HCT116 (cell line): ENCODE data around the gene HERC6. TPM values are rescaled to one million over a fixed set of nuclear protein-coding genes. Genes with fewer than 3 reads are reported as not detected.

Experiments used
- ATAC-seq: fragments of 200-7000 bp; cut with Tn5 transposase; 2 replicates; pipeline ENCODE4 v1.9.1; 2020; ENCODE audit warnings: mild to moderate bottlenecking, moderate library complexity
- BruUV-seq: library from RNA; stranded (reverse); fragments of 400-500 nt; replicated peaks from 2 replicates; lab custom pipeline; 2021; lab: Mats Ljungman, UMichigan
- CTCF ChIA-PET: fragments of 300-600 bp; sonication (Branson Sonifier 250); formaldehyde crosslinking; loops from one replicate; lab custom pipeline; 2021; ENCODE audit warnings: antibody characterized with exemption; lab: Charles Lee
- POLR2A ChIA-PET: fragments of 300-600, 350-600 bp; sonication (Branson Sonifier 250); formaldehyde crosslinking; loops from one replicate; lab custom pipeline; 2021; ENCODE audit warnings: antibody characterized with exemption; lab: Charles Lee
- RAD21 ChIA-PET, 2 experiments: fragments of 300-600 bp; sonication (Branson Sonifier 250); formaldehyde crosslinking; loops; one replicate each; lab custom pipeline; 2023; ENCODE audit warnings: low total read pairs in 2 of 2; ENCODE audit not compliant: uncharacterized antibody in 2 of 2, unreplicated experiment in 2 of 2, low non-redundant PET in 1 of 2; lab: Charles Lee
- DNase-seq: peaks from one replicate; pipeline ENCODE4 v3.0.0-alpha.2; 2010; ENCODE audit warnings: low read depth, low spot score
- H2AFZ ChIP-seq: fragments of 200-600 bp; shearing (Covaris generic), sonication (generic); 2 replicates; pipeline ENCODE4 v1.6.1; 2017; ENCODE audit warnings: low read depth, mixed run types, mixed read lengths, antibody characterized with exemption, low read length; ENCODE audit not compliant: poor library complexity, severe bottlenecking
- H3K27ac ChIP-seq: 2 replicates; pipeline ENCODE4 v1.5.1; 2012; ENCODE audit warnings: low read depth, low read length
- H3K27me3 ChIP-seq: fragments of 200-600 bp; sonication (generic); 2 replicates; pipeline ENCODE4 v1.6.1; 2016; ENCODE audit warnings: mixed run types, low read length, mixed read lengths; ENCODE audit not compliant: insufficient read depth
- H3K36me3 ChIP-seq, 2 experiments: fragments of 200-500 bp in 1 of 2; fragments of 200-600 bp in 1 of 2; sonication (Bioruptor generic) in 1 of 2; sonication (generic) in 1 of 2; 2 replicates each; pipeline versions ENCODE4 v1.5.1 to v1.6.1; 2014 to 2016; ENCODE audit warnings: low read length in 2 of 2, inconsistent platforms in 1 of 2, mixed read lengths in 1 of 2, mixed run types in 1 of 2; ENCODE audit not compliant: insufficient read depth in 2 of 2, control insufficient read depth in 1 of 2
- H3K4me1 ChIP-seq, 2 experiments: fragments of 200-600 bp in 1 of 2; sonication (generic) in 1 of 2; 2 replicates each; pipeline versions ENCODE4 v1.5.1 to v1.6.1; 2012 to 2017; ENCODE audit warnings: low read length in 2 of 2, inconsistent platforms in 1 of 2, mild to moderate bottlenecking in 1 of 2, mixed read lengths in 1 of 2, mixed run types in 1 of 2, moderate library complexity in 1 of 2; ENCODE audit not compliant: insufficient read depth in 2 of 2, control insufficient read depth in 1 of 2
- H3K4me2 ChIP-seq: fragments of 200-600 bp; sonication (generic); 2 replicates; pipeline ENCODE4 v1.6.1; 2017; ENCODE audit warnings: mixed run types, low read length, mixed read lengths
- H3K4me3 ChIP-seq, 2 experiments: fragments of 200-600 bp in 1 of 2; sonication (generic) in 1 of 2; replicated peaks in 1 of 2; 2 replicates each; pipeline ENCODE4 v1.5.1; 2011 to 2016; ENCODE audit warnings: low read length in 2 of 2, control low read depth in 1 of 2, low read depth in 1 of 2, mild to moderate bottlenecking in 1 of 2, mixed read lengths in 1 of 2, mixed run types in 1 of 2
- H3K79me2 ChIP-seq: fragments of 200-600 bp; sonication (generic); 2 replicates; pipeline ENCODE4 v1.6.1; 2017; ENCODE audit warnings: mild to moderate bottlenecking, mixed run types, low read length, moderate library complexity, mixed read lengths; ENCODE audit not compliant: insufficient read depth
- H3K9ac ChIP-seq: fragments of 200-600 bp; sonication (generic); 2 replicates; pipeline ENCODE4 v1.6.1; 2016; ENCODE audit warnings: low read length, mixed read lengths
- H3K9me2 ChIP-seq: fragments of 200-600 bp; sonication (generic), shearing (Covaris generic); 2 replicates; pipeline ENCODE4 v1.6.1; 2017; ENCODE audit warnings: mixed run types, mild to moderate bottlenecking, moderate library complexity; ENCODE audit not compliant: insufficient read depth
- H3K9me3 ChIP-seq, 2 experiments: fragments of 200-500 bp in 1 of 2; fragments of 200-600 bp in 1 of 2; sonication (Bioruptor generic) in 1 of 2; sonication (generic) in 1 of 2; 2 replicates each; pipeline ENCODE4 v1.6.1; 2014 to 2017; ENCODE audit warnings: low read length in 2 of 2, mixed read lengths in 2 of 2, inconsistent platforms in 1 of 2, low read depth in 1 of 2, mild to moderate bottlenecking in 1 of 2, mixed run types in 1 of 2, moderate library complexity in 1 of 2; ENCODE audit not compliant: control insufficient read depth in 1 of 2, insufficient read depth in 1 of 2
- H4K20me1 ChIP-seq: fragments of 200-600 bp; sonication (generic), shearing (Covaris generic); 2 replicates; pipeline ENCODE4 v1.6.1; 2017; ENCODE audit warnings: mixed run types, mild to moderate bottlenecking, moderate library complexity; ENCODE audit not compliant: insufficient read depth
- CBX3 ChIP-seq: IDR thresholded peaks from 2 replicates; pipeline ENCODE4 v1.6.1; 2012; ENCODE audit warnings: low read depth
- CEBPB ChIP-seq: IDR thresholded peaks from 2 replicates; pipeline ENCODE4 v1.6.1; 2012; ENCODE audit warnings: low read depth
- EGR1 ChIP-seq: IDR thresholded peaks from 2 replicates; pipeline ENCODE4 v1.6.1; 2012; ENCODE audit warnings: low read depth
- ELF1 ChIP-seq: IDR thresholded peaks from 2 replicates; pipeline ENCODE4 v1.6.1; 2012; ENCODE audit warnings: low read depth, borderline replicate concordance
- EZH2 ChIP-seq: fragments of 200-600 bp; sonication (generic); IDR thresholded peaks from 2 replicates; pipeline ENCODE4 v1.6.1; 2017; ENCODE audit warnings: antibody characterized with exemption, mixed run types
- EZH2phosphoT487 ChIP-seq: fragments of 200-600 bp; IDR thresholded peaks from 2 replicates; pipeline ENCODE4 v1.6.1; 2018; ENCODE audit warnings: antibody characterized with exemption, borderline replicate concordance
- FOSL1 ChIP-seq: IDR thresholded peaks from 2 replicates; pipeline ENCODE4 v1.6.1; 2012; ENCODE audit warnings: low read depth
- JUND ChIP-seq: IDR thresholded peaks from 2 replicates; pipeline ENCODE4 v1.6.1; 2012
- POLR2A ChIP-seq: IDR thresholded peaks from 2 replicates; pipeline ENCODE4 v1.7.0; 2011; ENCODE audit warnings: borderline replicate concordance; ENCODE audit not compliant: insufficient read depth, insufficient read length; ENCODE audit errors: extremely low read depth
- RAD21 ChIP-seq: IDR thresholded peaks from 2 replicates; pipeline ENCODE4 v1.6.1; 2012; ENCODE audit warnings: low read depth, mild to moderate bottlenecking
- SIN3A ChIP-seq: IDR thresholded peaks from 2 replicates; pipeline ENCODE4 v1.6.1; 2012; ENCODE audit warnings: low read depth
- SP1 ChIP-seq: IDR thresholded peaks from 2 replicates; pipeline ENCODE4 v1.6.1; 2012; ENCODE audit warnings: low read depth
- SRF ChIP-seq: IDR thresholded peaks from 2 replicates; pipeline ENCODE4 v1.6.1; 2012; ENCODE audit warnings: low read depth
- TCF7L2 ChIP-seq: IDR thresholded peaks from 2 replicates; pipeline ENCODE4 v1.7.0; 2011; ENCODE audit warnings: borderline replicate concordance, inconsistent platforms; ENCODE audit not compliant: insufficient read depth, insufficient read length; ENCODE audit errors: extremely low read depth
- YY1 ChIP-seq: IDR thresholded peaks from 2 replicates; pipeline ENCODE4 v1.6.1; 2011; ENCODE audit warnings: low read length, low read depth, moderate library complexity, mild to moderate bottlenecking; ENCODE audit not compliant: insufficient replicate concordance; ENCODE audit errors: extremely low read depth
- ZNF274 ChIP-seq: fragments of 200-500 bp; sonication (Bioruptor generic); IDR thresholded peaks from 2 replicates; pipeline ENCODE4 v1.6.1; 2014; ENCODE audit warnings: mild to moderate bottlenecking, low read depth, low read length, inconsistent platforms
- intact Hi-C: fragments of 100-400 bp; cut with micrococcal nuclease; formaldehyde crosslinking; loops from 2 replicates; pipeline ENCODE4 v1.10.0; 2022
- total RNA-seq: library from RNA; stranded (reverse); gene quantifications from one replicate; pipeline ENCODE4 v1.2.1, GENCODE V29; 2021; ENCODE audit not compliant: unreplicated experiment
- TF ChIP-seq, protein P1 (sequence below): IDR thresholded peaks from 2 replicates; pipeline ENCODE4 v1.6.1; 2012; ENCODE audit warnings: low read depth
- TF ChIP-seq, protein P2 (sequence below): IDR thresholded peaks from 2 replicates; pipeline ENCODE4 v1.6.1; 2012
- TF ChIP-seq, protein P3 (sequence below): IDR thresholded peaks from 2 replicates; pipeline ENCODE4 v1.6.1; 2012
- TF ChIP-seq, protein P4 (sequence below), 3 experiments: fragments of 200-600 bp in 1 of 3; sonication (generic) in 1 of 3; IDR thresholded peaks in 2 of 3; conservative IDR thresholded peaks in 1 of 3; 2 replicates each; pipeline ENCODE4 v1.5.1; 2012 to 2017; ENCODE audit warnings: low read depth in 2 of 3, low read length in 2 of 3, antibody characterized with exemption in 1 of 3, borderline replicate concordance in 1 of 3, control low read depth in 1 of 3, mild to moderate bottlenecking in 1 of 3, mixed read lengths in 1 of 3, mixed run types in 1 of 3, moderate library complexity in 1 of 3; ENCODE audit not compliant: insufficient read depth in 1 of 3

The HERC6 gene
- total RNA-seq, 1 experiment from 2014 or later, result 4.9 TPM

DNA sequence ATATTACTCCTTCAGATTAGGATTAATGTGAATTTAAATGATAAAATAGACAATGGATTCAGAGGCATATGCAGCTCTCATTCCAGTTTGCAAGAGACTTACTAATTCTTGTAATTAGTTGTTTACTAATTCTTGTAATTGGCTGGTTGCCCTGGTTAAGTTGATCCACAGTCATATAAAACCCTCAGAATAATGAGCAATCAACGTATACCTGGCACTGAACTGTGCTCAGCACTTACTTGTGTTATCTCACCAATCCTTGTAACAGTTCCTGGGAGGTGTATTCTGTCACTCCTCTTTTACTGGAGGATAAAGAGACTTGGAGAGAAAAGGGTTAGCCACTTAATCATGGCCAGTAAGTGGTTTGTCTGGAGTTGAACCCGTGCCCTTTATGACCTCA lies 88.7 kb downstream of the HERC6 start:
- H3K27ac ChIP-seq, result no peak overlapping the region
- ChIA-PET POLR2A (no interaction called here), RAD21 (no interaction called here), CTCF (no interaction called here)
- H3K79me2 ChIP-seq, result no peaks in the 10 kb centered on the region
- H3K9ac ChIP-seq, result no peak overlapping the region
- BruUV-seq, result no TSS peak
- intact Hi-C loops, result no loop called here
- no peaks in the 10 kb centered on the region; a peak in 1 of 4 replicates for H3K36me3 ChIP-seq
- ATAC-seq (no peak), DNase-seq (no peak)
- H3K4me1 ChIP-seq, result no peaks in the 10 kb centered on the region
- H2AFZ ChIP-seq, result no peak overlapping the region
- TF ChIP-seq, protein P1, sequence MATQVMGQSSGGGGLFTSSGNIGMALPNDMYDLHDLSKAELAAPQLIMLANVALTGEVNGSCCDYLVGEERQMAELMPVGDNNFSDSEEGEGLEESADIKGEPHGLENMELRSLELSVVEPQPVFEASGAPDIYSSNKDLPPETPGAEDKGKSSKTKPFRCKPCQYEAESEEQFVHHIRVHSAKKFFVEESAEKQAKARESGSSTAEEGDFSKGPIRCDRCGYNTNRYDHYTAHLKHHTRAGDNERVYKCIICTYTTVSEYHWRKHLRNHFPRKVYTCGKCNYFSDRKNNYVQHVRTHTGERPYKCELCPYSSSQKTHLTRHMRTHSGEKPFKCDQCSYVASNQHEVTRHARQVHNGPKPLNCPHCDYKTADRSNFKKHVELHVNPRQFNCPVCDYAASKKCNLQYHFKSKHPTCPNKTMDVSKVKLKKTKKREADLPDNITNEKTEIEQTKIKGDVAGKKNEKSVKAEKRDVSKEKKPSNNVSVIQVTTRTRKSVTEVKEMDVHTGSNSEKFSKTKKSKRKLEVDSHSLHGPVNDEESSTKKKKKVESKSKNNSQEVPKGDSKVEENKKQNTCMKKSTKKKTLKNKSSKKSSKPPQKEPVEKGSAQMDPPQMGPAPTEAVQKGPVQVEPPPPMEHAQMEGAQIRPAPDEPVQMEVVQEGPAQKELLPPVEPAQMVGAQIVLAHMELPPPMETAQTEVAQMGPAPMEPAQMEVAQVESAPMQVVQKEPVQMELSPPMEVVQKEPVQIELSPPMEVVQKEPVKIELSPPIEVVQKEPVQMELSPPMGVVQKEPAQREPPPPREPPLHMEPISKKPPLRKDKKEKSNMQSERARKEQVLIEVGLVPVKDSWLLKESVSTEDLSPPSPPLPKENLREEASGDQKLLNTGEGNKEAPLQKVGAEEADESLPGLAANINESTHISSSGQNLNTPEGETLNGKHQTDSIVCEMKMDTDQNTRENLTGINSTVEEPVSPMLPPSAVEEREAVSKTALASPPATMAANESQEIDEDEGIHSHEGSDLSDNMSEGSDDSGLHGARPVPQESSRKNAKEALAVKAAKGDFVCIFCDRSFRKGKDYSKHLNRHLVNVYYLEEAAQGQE, result no peak
- TF ChIP-seq FOSL1 (no peak), EZH2 (no peak), POLR2A (no peak), CEBPB (no peak), ELF1 (no peak), EZH2phosphoT487 (no peak), YY1 (no peak), SP1 (no peak), SRF (no peak), RAD21 (no peak), CBX3 (no peak), EGR1 (no peak), JUND (no peak), ZNF274 (no peak), SIN3A (no peak), TCF7L2 (no peak)
- TF ChIP-seq, protein P2, sequence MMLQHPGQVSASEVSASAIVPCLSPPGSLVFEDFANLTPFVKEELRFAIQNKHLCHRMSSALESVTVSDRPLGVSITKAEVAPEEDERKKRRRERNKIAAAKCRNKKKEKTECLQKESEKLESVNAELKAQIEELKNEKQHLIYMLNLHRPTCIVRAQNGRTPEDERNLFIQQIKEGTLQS, result no peak
- TF ChIP-seq, protein P3, sequence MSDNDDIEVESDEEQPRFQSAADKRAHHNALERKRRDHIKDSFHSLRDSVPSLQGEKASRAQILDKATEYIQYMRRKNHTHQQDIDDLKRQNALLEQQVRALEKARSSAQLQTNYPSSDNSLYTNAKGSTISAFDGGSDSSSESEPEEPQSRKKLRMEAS, result no peak
- TF ChIP-seq, protein P4, sequence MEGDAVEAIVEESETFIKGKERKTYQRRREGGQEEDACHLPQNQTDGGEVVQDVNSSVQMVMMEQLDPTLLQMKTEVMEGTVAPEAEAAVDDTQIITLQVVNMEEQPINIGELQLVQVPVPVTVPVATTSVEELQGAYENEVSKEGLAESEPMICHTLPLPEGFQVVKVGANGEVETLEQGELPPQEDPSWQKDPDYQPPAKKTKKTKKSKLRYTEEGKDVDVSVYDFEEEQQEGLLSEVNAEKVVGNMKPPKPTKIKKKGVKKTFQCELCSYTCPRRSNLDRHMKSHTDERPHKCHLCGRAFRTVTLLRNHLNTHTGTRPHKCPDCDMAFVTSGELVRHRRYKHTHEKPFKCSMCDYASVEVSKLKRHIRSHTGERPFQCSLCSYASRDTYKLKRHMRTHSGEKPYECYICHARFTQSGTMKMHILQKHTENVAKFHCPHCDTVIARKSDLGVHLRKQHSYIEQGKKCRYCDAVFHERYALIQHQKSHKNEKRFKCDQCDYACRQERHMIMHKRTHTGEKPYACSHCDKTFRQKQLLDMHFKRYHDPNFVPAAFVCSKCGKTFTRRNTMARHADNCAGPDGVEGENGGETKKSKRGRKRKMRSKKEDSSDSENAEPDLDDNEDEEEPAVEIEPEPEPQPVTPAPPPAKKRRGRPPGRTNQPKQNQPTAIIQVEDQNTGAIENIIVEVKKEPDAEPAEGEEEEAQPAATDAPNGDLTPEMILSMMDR (IDR thresholded peaks at IDR 0.05 in 2 of 3, conservative IDR thresholded peaks at IDR 0.05 in 1 of 3; ENCODE audit: borderline replicate concordance in 1 of 3, insufficient read depth in 1 of 3, low read depth in 2 of 3, low read length in 2 of 3), result no peak
- H3K4me3 ChIP-seq, result no peak overlapping the region
- no peaks in the 10 kb centered on the region for H4K20me1 ChIP-seq
- H3K9me2 ChIP-seq, result no peaks in the 10 kb centered on the region
- no peaks in the 10 kb centered on the region for H3K27me3 ChIP-seq
- no peaks in the 10 kb centered on the region for H3K9me3 ChIP-seq
- no peak overlapping the region for H3K4me2 ChIP-seq
